ENCODE data around the gene DNER. TPM values are rescaled to one million over a fixed set of nuclear protein-coding genes. Genes with fewer than 3 reads are reported as not detected.

The DNER gene
- total and polyA plus RNA-seq, 2 of the 4 experiments (the other 2 are of a cell fraction), result under 0.01 to 0.14 TPM

DNA sequence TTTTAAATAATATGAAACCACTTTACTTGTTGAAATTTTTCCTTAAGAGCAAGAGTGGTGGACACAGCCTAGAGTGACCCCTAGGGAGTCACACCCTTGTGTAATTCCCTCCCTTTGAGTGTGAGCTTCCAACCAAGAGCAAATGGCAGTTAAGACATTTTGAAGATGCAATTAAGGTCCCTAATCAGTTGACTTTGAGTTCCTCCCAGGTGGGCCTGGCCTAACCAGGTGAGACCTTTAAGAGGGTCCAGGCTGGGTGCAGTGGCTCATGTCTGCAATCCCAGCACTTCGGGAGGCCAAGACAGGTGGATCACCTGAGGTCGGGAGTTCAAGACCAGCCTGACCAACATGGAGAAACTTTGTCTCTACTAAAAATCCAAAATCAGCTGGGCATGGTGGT, 299.7 kb downstream of the DNER start:
- Histone ChIP-seq H2AK9ac (replicated peaks; ENCODE audit: low read depth, low read length, poor library complexity) (no peak overlapping the region), H2AK5ac (ENCODE audit: low read depth, low read length) (no peak overlapping the region), H3K9me3 (ENCODE audit: control insufficient read depth, insufficient read depth, low read length) (no peaks in the 10 kb centered on the region; the same call in 1 of the 2 replicates), H3K4me3 (ENCODE audit: insufficient read depth, low read depth, low read length) (no peak overlapping the region), H2BK120ac (ENCODE audit: low read depth, low read length) (no peak overlapping the region), H3K18ac (ENCODE audit: low read depth, low read length) (no peak overlapping the region), H4K8ac (ENCODE audit: low read depth in 2 of 2, low read length in 2 of 2) (no peak overlapping the region), H3K27ac (ENCODE audit: insufficient read depth, low read length) (no peak overlapping the region), H3K4me2 (ENCODE audit: low read depth, low read length) (no peak overlapping the region), H3K4ac (ENCODE audit: low read depth, low read length) (no peak overlapping the region), H2BK20ac (ENCODE audit: low read depth, low read length) (no peak overlapping the region), H3K56ac (ENCODE audit: extremely low read depth, insufficient read depth, low read length) (no peak overlapping the region), H3K79me1 (ENCODE audit: low read depth in 1 of 2, low read length in 2 of 2) (no peaks in the 10 kb centered on the region), H4K91ac (ENCODE audit: insufficient read depth, low read depth, low read length) (no peak overlapping the region), H3K4me1 (ENCODE audit: control insufficient read depth, insufficient read depth, low read length) (peaks cover 11% of the 10 kb centered on the region; the same call in 1 of the 2 replicates), H3K36me3 (ENCODE audit: control insufficient read depth, insufficient read depth, low read length) (no peaks in the 10 kb centered on the region), H3K9me1 (ENCODE audit: insufficient read depth, low read length) (peaks cover 6% of the 10 kb centered on the region; the same call in 1 of the 2 replicates), H2BK15ac (ENCODE audit: low read depth, low read length) (no peak overlapping the region), H4K5ac (ENCODE audit: low read depth, low read length) (no peak overlapping the region), H3K27me3 (ENCODE audit: control insufficient read depth, insufficient read depth, low read length) (no peaks in the 10 kb centered on the region), H3K9ac (ENCODE audit: low read depth, low read length) (no peak overlapping the region), H3K14ac (replicated peaks; ENCODE audit: low read depth, low read length) (no peak overlapping the region), H3K23ac (ENCODE audit: low read depth, low read length) (no peak overlapping the region), H2AFZ (replicated peaks; ENCODE audit: low read length, poor library complexity) (no peak overlapping the region), H2BK5ac (ENCODE audit: low read depth, low read length, poor library complexity, severe bottlenecking) (no peak overlapping the region), H4K20me1 (ENCODE audit: insufficient read depth, low read length) (no peaks in the 10 kb centered on the region)
- no peak for TF ChIP-seq MXI1 (IDR thresholded peaks at IDR 0.05; ENCODE audit: borderline replicate concordance, low read depth, low read length)
- no peak for TF ChIP-seq SMC3 (IDR thresholded peaks at IDR 0.05; ENCODE audit: low read depth, low read length)
- TF ChIP-seq, protein P1, sequence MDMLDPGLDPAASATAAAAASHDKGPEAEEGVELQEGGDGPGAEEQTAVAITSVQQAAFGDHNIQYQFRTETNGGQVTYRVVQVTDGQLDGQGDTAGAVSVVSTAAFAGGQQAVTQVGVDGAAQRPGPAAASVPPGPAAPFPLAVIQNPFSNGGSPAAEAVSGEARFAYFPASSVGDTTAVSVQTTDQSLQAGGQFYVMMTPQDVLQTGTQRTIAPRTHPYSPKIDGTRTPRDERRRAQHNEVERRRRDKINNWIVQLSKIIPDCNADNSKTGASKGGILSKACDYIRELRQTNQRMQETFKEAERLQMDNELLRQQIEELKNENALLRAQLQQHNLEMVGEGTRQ (IDR thresholded peaks at IDR 0.05; ENCODE audit: low read depth, low read length), result no peak
- no peak for TF ChIP-seq BHLHE40 (IDR thresholded peaks at IDR 0.05; ENCODE audit: low read depth, low read length)
- TF ChIP-seq CEBPB (IDR thresholded peaks at IDR 0.05; ENCODE audit: low read depth, low read length), result no peak
- TF ChIP-seq NFE2L2 (IDR thresholded peaks at IDR 0.05; ENCODE audit: low read depth, low read length), result no peak
- dilution Hi-C loops (cut with HindIII; ENCODE audit: low sequenced_read_pairs, unreplicated experiment), result no loop called here
- ChIA-PET CTCF (no interaction called here), POLR2A (ENCODE audit: unreplicated experiment) (no interaction called here)
- ATAC-seq (ENCODE audit: low read depth), result no peak
- intact Hi-C loops (cut with micrococcal nuclease), result no loop called here
- no TSS peak for BruUV-seq (replicated peaks)
- in situ Hi-C loops (cut with MboI; ENCODE audit: low sequenced_read_pairs), result no loop called here
- no peak for DNase-seq
- WGBS, 2 experiments (ENCODE audit: extremely low coverage in 2 of 2, insufficient read length in 1 of 2), result 100% methylated on average over 1 of the region's 2 CpGs; no CpG with 5 or more reads in 1 of the 2 experiments

Data from IMR-90 (cell line).